NCI-H2196 (cell line): ENCODE results near the gene PDZK1.
"Not testable (repeated sequence)": the region's sequence is repeated elsewhere in the genome, so short reads cannot be mapped to it uniquely, and the experiment has no call there.

Experiments
- DNase-seq: peaks from one replicate; lab custom pipeline; 2025; ENCODE audit not compliant: unreplicated experiment; lab: John Stamatoyannopoulos, UW

The PDZK1 gene

GRCh38 chr1:145711213-145711651 lies 4.1 kb upstream of the PDZK1 start:
- DNase-seq = no peak

DNA sequence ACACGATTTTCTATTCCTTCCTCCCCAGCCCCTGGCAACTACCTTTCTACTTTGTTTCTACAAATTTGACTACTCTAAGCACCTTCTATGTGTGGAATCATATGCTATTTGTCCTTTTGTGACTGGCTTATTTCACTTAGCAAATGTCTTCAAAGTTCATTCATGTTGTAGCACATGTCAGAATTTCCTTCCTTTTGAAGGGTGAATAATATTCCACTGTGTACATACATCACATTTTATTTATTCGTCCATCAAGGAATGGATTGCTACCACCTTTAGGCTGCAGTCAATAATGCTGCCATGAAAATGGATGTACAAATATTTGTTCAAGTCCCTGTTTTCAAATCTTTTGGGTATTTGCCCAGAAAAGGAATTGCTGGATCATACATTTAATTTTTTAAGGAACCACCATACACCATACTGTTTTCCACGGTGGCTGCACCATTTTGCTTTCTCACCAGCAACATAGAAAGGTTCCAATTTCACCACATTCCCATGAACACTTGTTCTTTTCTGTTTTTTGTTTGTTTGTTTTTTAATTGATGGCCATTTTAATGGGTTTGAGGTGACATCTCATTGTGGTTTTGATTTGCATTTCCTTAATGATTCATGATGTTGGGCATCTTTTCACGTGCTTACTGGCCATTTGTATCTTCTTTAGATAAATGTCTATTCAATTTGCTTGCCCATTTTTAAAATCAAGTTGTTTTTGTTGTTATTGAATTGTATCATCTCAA lies 3.3 kb upstream of the PDZK1 start:
- DNase-seq = no peak

- no peak for DNase-seq
Observed at GRCh38 chr1:145708063-145708462, 895 bp upstream of the PDZK1 start.

DNA sequence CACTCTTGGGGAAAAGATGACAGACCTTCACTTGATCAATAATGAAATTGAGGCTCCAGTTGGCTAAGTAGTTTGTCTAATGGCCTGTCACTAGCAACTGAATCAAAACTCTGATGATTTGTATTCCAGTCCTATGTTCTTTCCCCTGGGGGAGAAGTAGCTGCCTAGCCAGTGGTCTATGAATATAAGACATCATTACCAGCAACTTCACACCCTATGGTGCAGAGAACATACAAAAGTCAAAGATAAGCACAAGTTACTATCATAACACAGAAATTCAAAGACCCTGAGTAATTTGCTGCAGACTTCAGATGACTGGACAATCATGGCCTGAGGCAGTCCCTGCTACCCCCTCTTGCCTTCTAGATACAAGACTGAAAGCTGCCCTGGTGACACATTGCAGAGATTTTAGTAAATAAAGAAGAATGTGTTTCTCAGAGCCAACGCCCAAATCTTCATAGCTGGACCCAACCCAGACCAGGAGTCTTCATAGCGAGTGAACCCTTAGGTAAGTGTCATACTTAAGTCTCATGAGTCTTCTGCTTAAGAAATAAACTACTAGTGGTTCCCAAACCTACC lies 993 bp downstream of the PDZK1 start:
- no peak for DNase-seq

DNA sequence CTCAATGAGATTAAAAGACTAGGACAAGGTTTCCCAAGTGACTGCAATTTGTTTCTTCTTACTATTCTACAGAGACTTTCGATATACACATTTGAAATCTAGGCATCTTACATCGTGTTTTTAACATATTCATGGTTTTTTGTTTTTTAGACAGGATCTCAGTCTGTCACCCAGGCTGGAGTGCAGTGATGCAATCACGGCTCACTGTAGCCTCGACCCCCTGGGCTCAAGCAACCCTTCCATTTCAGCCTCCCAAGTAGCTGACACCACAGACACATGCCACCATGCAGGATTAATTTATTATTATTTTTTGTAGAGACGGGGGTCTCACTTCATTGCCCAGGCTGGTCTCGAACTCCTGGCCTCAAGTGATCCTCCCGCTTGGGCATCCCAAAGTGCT lies 1.5 kb downstream of the PDZK1 start:
- no peak for DNase-seq

- DNase-seq = no peak
Observed at GRCh38 chr1:145702826-145703225, 4.3 kb downstream of the PDZK1 start.

DNA sequence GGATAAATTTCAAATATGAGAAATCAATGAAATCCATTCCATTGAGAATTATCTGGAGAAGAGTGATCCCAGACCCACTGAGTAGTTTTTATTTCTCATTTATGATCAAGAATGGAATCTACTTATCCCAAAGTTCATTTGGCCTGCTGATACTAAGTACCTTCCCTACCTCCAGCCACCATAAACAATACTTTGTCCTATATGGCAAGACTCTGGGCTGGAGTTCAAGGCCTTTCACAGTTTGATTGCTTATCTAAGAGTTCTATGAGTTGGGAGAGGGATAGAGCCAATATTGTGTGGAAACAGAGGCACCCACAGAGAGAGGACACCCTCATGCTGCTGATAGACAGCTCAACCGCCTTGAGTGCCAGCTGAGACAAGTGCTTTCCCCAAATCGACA lies 5.1 kb downstream of the PDZK1 start:
- no peak for DNase-seq

GRCh38 chr1:145701306-145701862 lies 5.8 kb downstream of the PDZK1 start:
- DNase-seq = no peak

DNA sequence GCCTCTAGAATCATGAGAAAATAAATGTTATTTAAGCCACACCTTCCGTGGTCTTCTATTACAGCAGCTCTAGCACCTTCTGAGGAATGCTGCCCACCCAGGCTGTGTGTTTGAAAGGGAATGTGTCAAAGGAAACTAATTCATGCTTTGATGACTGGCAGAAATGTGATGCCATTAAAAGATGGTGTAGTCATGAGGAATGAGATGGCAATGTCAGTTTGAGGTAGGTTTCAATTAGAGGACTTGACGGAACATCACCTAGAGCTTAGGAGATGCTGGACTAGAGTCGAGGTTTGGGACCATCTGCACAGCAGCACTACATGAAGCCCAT lies 10.6 kb downstream of the PDZK1 start:
- DNase-seq = no peak

DNA sequence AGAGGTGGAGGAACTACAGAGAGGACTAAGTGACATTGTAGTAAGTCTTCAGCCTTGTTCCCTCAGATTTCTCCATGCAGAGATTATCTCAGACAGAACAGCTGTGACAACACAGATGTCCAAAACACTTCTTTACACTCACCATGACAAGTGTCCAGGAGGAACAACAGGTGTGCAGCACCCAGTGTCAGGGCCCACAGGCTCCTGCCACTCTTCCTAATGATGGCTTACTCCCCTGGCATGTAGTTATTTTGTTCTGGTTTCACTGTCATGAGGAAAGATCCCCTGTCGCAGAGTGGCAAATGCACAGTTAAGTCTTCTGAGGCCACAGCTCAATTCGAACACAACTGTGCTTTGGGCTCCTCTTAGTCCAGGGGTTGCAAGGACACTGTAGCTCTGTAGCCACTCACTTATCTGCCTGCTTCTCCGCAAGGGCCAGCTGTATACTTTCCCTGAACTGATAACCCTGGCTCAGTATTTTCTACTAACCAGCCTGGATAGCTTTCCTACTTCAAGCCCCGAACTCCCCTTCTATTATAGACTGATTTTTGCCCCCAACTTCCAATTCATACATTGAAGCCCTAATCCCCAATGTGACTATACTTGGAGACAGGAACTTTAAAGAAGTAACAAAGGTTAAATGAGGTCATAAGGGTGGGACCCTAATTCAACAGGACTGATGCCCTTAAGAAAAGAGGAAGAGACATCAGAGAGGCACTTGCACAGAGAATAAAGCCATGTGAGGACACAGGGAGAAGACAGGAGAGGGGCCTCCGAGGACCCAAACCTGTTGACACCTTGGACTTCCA lies 11.1 kb downstream of the PDZK1 start:
- no peak for DNase-seq

GRCh38 chr1:145692785-145693443 lies 14.3 kb downstream of the PDZK1 start:
- no peak for DNase-seq

DNA sequence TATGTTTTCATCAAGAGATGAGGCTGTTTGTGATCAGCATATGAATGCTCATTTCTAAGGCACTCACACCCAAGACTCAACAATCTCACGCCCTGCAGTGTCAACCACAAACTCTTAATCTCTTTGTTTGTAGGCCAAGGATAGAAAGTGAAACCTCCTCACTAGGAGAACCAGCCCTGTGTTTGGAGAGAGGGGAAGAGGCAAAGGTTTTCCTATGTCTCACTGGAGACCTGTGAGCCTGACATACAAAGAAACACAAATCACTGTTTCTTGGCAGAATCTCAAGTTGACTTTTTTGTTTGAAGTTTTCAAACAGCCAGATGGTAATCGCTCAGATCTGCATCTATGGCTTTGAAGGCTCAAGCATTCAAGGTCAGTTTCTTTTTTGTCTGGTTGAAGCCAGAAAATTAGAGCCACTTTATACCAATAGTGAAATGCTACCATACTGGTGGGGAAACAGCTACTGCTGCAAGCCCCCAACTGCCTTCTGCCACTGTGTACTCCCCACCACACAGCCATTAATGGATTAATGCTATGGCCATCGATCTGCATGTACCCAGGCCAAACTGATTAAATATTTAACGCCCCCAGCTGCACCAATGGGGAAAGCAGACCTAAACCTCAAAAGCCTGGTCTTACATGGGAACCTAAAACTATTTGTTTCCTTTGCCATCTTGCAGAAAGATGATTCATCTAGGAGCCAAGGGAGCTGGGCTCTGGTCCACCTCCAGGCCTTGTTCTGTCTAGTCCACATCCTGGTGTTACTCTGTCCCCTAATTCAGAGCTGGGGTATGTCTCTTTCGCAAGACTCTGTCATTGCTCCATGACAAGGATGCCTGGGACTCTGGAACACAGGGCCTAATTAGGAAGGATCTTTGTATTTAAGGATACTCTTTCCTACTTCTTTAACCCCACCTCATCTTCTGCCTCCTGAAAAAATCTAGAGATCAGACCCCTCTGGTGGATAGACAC lies 16.3 kb downstream of the PDZK1 start:
- DNase-seq = no peak

GRCh38 chr1:145689922-145690321 lies 17.2 kb downstream of the PDZK1 start:
- DNase-seq = no peak

- no peak for DNase-seq
Observed at GRCh38 chr1:145688924-145689323, 18.2 kb downstream of the PDZK1 start.

GRCh38 chr1:145688328-145688727 lies 18.8 kb downstream of the PDZK1 start:
- no peak for DNase-seq

- DNase-seq = not testable (repeated sequence)
Observed at GRCh38 chr1:145686078-145686477, 21.1 kb downstream of the PDZK1 start.

- not testable (repeated sequence) for DNase-seq
Observed at GRCh38 chr1:145684858-145685257, 22.3 kb downstream of the PDZK1 start.

DNA sequence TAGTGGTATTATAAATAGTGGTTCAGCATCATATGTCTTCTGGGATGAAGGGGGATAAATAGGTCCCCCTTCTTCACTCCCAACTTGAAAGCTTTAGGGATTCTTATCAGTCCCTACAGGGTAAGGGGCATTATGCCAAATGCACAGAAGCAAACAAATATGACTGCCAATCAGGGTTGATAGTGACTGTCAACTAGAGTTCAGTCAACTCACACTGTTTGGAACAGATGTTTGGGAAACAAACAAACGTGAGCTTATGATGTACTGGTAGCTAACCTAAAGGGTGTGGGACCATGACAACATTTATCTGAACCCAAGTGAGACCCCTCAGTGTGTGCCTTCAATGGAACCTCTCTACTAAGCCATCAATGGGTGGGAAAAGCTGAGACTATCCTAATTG lies 34.0 kb downstream of the PDZK1 start:
- not testable (repeated sequence) for DNase-seq

DNA sequence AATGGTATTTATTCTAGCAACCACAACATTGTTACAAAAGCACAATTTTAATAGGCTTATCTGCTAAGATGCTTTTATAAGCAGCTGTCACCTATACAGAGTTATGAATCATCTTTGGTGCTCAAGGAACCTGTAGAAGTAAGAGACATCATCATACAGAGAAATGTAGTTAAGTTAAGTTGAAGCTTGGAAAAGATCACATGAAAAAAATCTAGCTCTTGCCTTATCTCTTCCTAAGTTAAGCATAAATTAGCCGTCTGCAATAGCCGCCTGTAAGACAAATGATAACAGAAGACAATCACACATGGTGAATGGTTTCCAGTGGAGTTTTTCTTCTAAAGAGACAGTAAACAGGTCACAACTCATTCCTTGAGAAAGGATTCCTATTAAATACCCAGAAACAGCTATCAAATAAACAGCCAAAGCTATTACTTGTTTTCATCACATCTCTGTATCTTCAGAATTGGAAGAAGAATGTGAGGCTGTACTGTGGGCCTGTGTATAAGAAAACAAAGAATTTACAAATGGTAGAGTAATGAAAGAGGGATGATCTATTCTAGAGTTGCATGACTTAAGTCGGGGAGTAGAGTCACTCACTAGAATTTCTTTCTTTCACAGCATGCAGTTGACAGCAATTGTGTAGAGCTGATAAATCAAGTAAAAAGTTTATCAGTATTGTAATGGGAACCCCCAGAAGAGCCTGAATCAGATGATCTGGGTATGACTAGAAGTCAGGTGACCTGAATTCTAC lies 36.0 kb downstream of the PDZK1 start:
- not testable (repeated sequence) for DNase-seq
